Esophagus squamous epithelium (tissue), 5 donors: ENCODE results near the gene NCSTN. TPM values are rescaled to one million over a fixed set of nuclear protein-coding genes. Genes with fewer than 3 reads are reported as not detected.

Source experiments
- DNase-seq: peaks from one replicate; lab custom pipeline; 2025; lab: John Stamatoyannopoulos, UW
- H3K27ac ChIP-seq, 4 donors: fragments of 200-600 bp; sonication (generic); one replicate each; pipeline ENCODE4 v1.5.1; 2016 to 2019; ENCODE audit warnings: mild to moderate bottlenecking in 1 of 4
- H3K27me3 ChIP-seq, 4 donors: fragments of 200-600 bp; sonication (generic); 1 replicate in 3 of 4; 2 replicates in 1 of 4; pipeline versions ENCODE4 v1.5.1 to v1.6.0; 2017 to 2021; ENCODE audit warnings: antibody characterized with exemption in 1 of 4
- H3K36me3 ChIP-seq, 3 donors: fragments of 200-600 bp; sonication (generic); one replicate each; pipeline ENCODE4 v1.5.1; 2016 to 2019
- H3K4me1 ChIP-seq, 3 donors: fragments of 200-600 bp; sonication (generic); one replicate each; pipeline ENCODE4 v1.5.1; 2017 to 2019
- H3K4me3 ChIP-seq, 4 donors: fragments of 200-600 bp; sonication (generic); 1 replicate in 3 of 4; 2 replicates in 1 of 4; pipeline ENCODE4 v1.5.1; 2016 to 2019; ENCODE audit warnings: mild to moderate bottlenecking in 2 of 4, moderate library complexity in 1 of 4
- H3K9me3 ChIP-seq, 3 donors: fragments of 200-600 bp; sonication (generic); one replicate each; pipeline ENCODE4 v1.5.1; 2016 to 2019
- POLR2A ChIP-seq, 4 donors: fragments of 450-650 bp; IDR thresholded peaks; one replicate each; pipeline ENCODE4 v1.6.1; 2017; ENCODE audit warnings: antibody characterized with exemption in 4 of 4, mild to moderate bottlenecking in 4 of 4, moderate library complexity in 3 of 4
- WGBS, 2 donors: methylation state at CpG; one replicate each; pipeline ENCODE4 v1.1.5; 2018; 5-methylcytosine and 5-hydroxymethylcytosine counted together
- intact Hi-C: fragments of 100-400 bp; cut with DNase I; formaldehyde crosslinking; loops from one replicate; pipeline ENCODE4 v1.15.0; 2022
- total RNA-seq, 4 donors: library from RNA; depleted of rRNA; stranded (reverse); fragments of >200 nt; gene quantifications; one replicate each; pipeline ENCODE4 v1.1.0, GENCODE V29; 2016
- TF ChIP-seq, protein P1 (sequence below), 6 experiments: fragments of 450-650 bp in 4 of 6; fragments of 200-600 bp in 2 of 6; sonication (generic) in 2 of 6; IDR thresholded peaks; one replicate each; pipeline ENCODE4 v1.5.1; 2016 to 2019; ENCODE audit warnings: antibody characterized with exemption in 6 of 6, mild to moderate bottlenecking in 4 of 6, moderate library complexity in 4 of 6
- donor health status: DM: yes; HTN: yes; CAD: no.

NCSTN gene
- total RNA-seq, 4 donors from 2014 or later = 40.2 to 57.6 (median 49.8) TPM

DNA sequence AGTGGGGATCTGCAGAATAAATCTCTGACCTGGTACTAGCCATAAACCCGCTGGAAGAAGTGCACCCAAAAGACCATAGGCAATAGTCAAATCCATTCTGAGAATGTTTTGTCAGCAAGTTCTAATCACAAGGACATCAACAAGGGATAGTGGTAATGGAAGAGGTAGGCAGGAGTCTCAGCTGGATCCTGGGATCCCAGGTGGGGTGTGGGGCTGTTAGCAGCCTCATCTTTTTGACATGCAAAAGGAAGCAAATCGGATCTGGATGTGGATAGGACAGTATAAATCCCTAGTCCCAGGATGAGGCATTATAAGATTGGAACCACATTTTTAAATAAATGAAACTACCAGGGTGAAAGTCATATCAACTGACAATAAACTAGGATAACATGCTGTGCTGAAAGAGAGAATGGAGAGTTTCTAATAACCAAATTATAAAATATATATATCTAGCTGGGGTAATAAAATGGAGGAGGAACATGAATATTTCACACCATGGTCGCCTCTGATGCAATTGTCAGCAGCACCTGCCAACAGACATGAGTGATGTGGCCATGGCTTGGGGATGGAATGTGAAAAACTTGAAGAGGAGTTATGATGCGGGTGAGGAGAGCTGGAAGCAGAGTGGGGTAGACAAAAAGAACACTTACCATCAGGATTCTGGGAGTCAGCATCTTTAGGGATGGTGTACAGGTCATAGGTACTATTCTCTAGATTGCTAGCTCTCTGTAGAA is 34.6 kb upstream of the NCSTN start:
- Histone ChIP-seq H3K27ac (no peak overlapping the region), H3K4me1 (no peaks in the 10 kb centered on the region), H3K4me3 (no peak overlapping the region), H3K36me3 (peaks cover 32 to 100% (median 69%) of the 10 kb centered on the region in 3 donors), H3K27me3 (no peaks in the 10 kb centered on the region), H3K9me3 (no peaks in the 10 kb centered on the region)
- intact Hi-C loops = no loop called here
- no peak for TF ChIP-seq POLR2A (IDR thresholded peaks at IDR 0.05)
- TF ChIP-seq, protein P1, sequence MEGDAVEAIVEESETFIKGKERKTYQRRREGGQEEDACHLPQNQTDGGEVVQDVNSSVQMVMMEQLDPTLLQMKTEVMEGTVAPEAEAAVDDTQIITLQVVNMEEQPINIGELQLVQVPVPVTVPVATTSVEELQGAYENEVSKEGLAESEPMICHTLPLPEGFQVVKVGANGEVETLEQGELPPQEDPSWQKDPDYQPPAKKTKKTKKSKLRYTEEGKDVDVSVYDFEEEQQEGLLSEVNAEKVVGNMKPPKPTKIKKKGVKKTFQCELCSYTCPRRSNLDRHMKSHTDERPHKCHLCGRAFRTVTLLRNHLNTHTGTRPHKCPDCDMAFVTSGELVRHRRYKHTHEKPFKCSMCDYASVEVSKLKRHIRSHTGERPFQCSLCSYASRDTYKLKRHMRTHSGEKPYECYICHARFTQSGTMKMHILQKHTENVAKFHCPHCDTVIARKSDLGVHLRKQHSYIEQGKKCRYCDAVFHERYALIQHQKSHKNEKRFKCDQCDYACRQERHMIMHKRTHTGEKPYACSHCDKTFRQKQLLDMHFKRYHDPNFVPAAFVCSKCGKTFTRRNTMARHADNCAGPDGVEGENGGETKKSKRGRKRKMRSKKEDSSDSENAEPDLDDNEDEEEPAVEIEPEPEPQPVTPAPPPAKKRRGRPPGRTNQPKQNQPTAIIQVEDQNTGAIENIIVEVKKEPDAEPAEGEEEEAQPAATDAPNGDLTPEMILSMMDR (IDR thresholded peaks at IDR 0.05) = no peak
- 87 to 88% methylated on average over 4 of the region's 4 CpGs for WGBS, 2 donors
- DNase-seq = no peak

DNA sequence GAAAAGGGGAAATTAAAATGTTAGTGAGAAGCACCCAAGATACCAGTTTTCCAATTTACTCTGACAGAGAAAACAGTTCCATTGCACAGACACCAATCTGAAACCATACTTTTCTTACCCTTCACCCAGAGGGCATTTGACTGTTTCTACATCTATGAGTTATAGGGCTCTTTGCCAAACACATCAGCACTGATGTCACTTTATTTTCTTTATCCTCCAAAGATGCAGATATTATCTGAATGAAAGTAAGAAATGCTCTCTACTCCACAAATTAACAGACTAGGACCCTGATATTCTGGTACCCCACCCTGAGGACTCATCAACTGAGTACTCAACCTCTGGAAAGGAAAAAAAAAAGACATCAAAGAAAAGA is 34.0 kb upstream of the NCSTN start:
- no peaks in the 10 kb centered on the region for H3K4me1 ChIP-seq
- no peaks in the 10 kb centered on the region for H3K27me3 ChIP-seq
- no peaks in the 10 kb centered on the region for H3K9me3 ChIP-seq
- intact Hi-C loops = no loop called here
- no peak for TF ChIP-seq POLR2A (IDR thresholded peaks at IDR 0.05)
- TF ChIP-seq, protein P1 (IDR thresholded peaks at IDR 0.05) = no peak
- H3K36me3 ChIP-seq = peaks cover 32 to 100% (median 63%) of the 10 kb centered on the region in 3 donors
- no peak overlapping the region for H3K4me3 ChIP-seq
- H3K27ac ChIP-seq = no peak overlapping the region
- DNase-seq = no peak

DNA sequence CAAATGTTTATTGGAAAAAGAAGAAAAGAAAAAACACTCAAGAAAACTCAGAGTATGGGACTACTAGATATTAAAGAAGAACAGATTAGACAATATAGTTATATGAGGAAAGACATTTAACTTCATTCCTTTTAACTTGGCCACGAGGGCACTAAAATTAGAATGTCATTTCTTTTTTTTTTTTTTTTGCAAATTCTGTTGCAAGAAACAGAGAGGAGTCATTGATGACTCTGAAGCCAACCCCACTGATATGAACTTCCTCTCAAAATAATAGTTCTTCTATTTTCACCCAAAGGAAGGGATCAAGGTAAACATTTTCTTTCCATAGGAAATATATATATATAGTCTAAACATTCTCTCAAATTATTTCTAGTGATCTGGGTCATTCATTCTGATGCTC is 33.6 kb upstream of the NCSTN start:
- intact Hi-C loops = no loop called here
- Histone ChIP-seq H3K4me3 (no peak overlapping the region), H3K36me3 (peaks cover 32 to 100% (median 60%) of the 10 kb centered on the region in 3 donors), H3K9me3 (no peaks in the 10 kb centered on the region), H3K4me1 (no peaks in the 10 kb centered on the region), H3K27me3 (no peaks in the 10 kb centered on the region), H3K27ac (no peak overlapping the region)
- 41 to 64% methylated on average over 1 of the region's 1 CpG for WGBS, 2 donors
- TF ChIP-seq POLR2A (IDR thresholded peaks at IDR 0.05) = no peak
- TF ChIP-seq, protein P1 (IDR thresholded peaks at IDR 0.05) = no peak
- no peak for DNase-seq

DNA sequence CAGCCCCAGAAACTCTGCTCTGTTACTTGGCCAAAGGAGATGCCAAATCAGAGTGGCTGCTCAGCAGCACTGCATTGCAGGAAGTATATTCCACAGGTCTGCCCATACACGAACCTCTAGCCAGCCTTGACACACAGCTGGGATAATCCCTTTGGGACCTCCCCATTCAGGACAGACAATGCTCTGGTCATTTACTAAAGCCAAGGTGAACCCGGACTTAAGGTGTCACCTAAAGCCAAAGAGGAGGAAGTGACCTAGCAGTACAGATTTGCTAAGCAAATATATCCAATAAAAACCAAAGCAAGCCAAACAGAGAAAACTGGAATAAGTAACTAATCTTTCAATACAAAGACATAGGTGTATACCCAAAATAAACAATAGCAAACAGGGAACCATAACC is 27.8 kb upstream of the NCSTN start:
- H3K36me3 ChIP-seq = peaks cover 22 to 99% (median 31%) of the 10 kb centered on the region in 3 donors
- TF ChIP-seq, protein P1 (IDR thresholded peaks at IDR 0.05) = no peak
- TF ChIP-seq POLR2A (IDR thresholded peaks at IDR 0.05) = no peak
- 75% methylated on average over 2 of the region's 2 CpGs; no CpG with 5 or more reads in 1 of the 2 donors for WGBS, 2 donors
- H3K4me3 ChIP-seq = no peak overlapping the region
- no peak overlapping the region for H3K27ac ChIP-seq
- no peaks in the 10 kb centered on the region for H3K4me1 ChIP-seq
- no peak for DNase-seq
- intact Hi-C loops = no loop called here
- no peaks in the 10 kb centered on the region for H3K27me3 ChIP-seq
- H3K9me3 ChIP-seq = no peaks in the 10 kb centered on the region

DNA sequence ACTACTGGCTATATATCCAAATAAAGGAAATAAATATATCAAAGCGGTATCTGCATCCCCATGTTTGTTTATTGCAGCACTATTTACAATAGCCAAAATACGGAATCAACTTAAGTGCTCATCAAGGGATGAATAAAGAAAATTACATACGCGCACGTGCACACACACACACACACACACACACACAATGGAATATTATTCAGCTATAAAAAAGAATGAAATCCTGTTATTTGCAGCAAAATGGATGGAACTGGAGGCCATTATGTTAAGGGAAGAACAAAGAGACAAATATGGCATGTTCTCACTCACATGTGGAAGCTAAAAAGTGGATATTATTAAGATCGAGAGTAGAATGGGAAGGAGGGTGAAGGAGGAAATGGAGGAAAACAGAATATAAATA is 20.4 kb upstream of the NCSTN start:
- H3K36me3 ChIP-seq = peaks cover 6 to 92% (median 38%) of the 10 kb centered on the region in 3 donors

More for the DNA sequence above, 20.4 kb upstream of the NCSTN start:
- no peak overlapping the region for H3K27ac ChIP-seq
- H3K27me3 ChIP-seq = no peaks in the 10 kb centered on the region
- WGBS, 2 donors = 94 to 96% methylated on average over 6 of the region's 6 CpGs
- no peak for TF ChIP-seq POLR2A (IDR thresholded peaks at IDR 0.05)
- TF ChIP-seq, protein P1 (IDR thresholded peaks at IDR 0.05) = no peak
- no peak overlapping the region for H3K4me3 ChIP-seq
- no peaks in the 10 kb centered on the region for H3K4me1 ChIP-seq
- DNase-seq = no peak
- intact Hi-C loops = no loop called here
- H3K9me3 ChIP-seq = no peaks in the 10 kb centered on the region
